Ishikawa (cell line): ENCODE data around the gene COPE.

Experiments
- CEBPB ChIP-seq: IDR thresholded peaks from 2 replicates; pipeline ENCODE4 v1.6.1; 2012
- CREB1 ChIP-seq: IDR thresholded peaks from 2 replicates; pipeline ENCODE4 v1.6.1; 2012; ENCODE audit warnings: low read depth
- EGR1 ChIP-seq: IDR thresholded peaks from 2 replicates; pipeline ENCODE4 v1.6.1; 2012
- EP300 ChIP-seq: IDR thresholded peaks from 2 replicates; pipeline ENCODE4 v1.6.1; 2012; ENCODE audit warnings: borderline replicate concordance
- FOXM1 ChIP-seq: IDR thresholded peaks from 2 replicates; pipeline ENCODE4 v1.6.1; 2012; ENCODE audit warnings: low read depth, borderline replicate concordance
- MAX ChIP-seq: IDR thresholded peaks from 2 replicates; pipeline ENCODE4 v1.6.1; 2012
- NFIC ChIP-seq: IDR thresholded peaks from 2 replicates; pipeline ENCODE4 v1.6.1; 2012
- RAD21 ChIP-seq: IDR thresholded peaks from 2 replicates; pipeline ENCODE4 v1.6.1; 2012; ENCODE audit warnings: low read depth
- REST ChIP-seq: IDR thresholded peaks from 2 replicates; pipeline ENCODE4 v1.6.1; 2012; ENCODE audit warnings: low read depth, mild to moderate bottlenecking
- TAF1 ChIP-seq: IDR thresholded peaks from 2 replicates; pipeline ENCODE4 v1.6.1; 2012; ENCODE audit warnings: low read depth, mild to moderate bottlenecking
- TEAD4 ChIP-seq: IDR thresholded peaks from 2 replicates; pipeline ENCODE4 v1.6.1; 2012
- USF1 ChIP-seq: IDR thresholded peaks from 2 replicates; pipeline ENCODE4 v1.6.1; 2012
- YY1 ChIP-seq: IDR thresholded peaks from 2 replicates; pipeline ENCODE4 v1.6.1; 2012; ENCODE audit warnings: low read depth
- ZBTB7A ChIP-seq: IDR thresholded peaks from 2 replicates; pipeline ENCODE4 v1.6.1; 2012; ENCODE audit warnings: low read depth

Gene COPE

GRCh38 chr19:18851673-18852325 lies 67.4 kb downstream of the COPE start:
- TF ChIP-seq EP300 (no peak), EGR1 (no peak), CREB1 (no peak), MAX (no peak), REST (no peak), NFIC (no peak), YY1 (no peak), CEBPB (no peak), RAD21 (no peak), FOXM1 (no peak), USF1 (no peak)

GRCh38 chr19:18850471-18851375 lies 68.5 kb downstream of the COPE start:
- TF ChIP-seq EP300 = no peak
- TF ChIP-seq USF1 = no peak
- no peak for TF ChIP-seq YY1
- no peak for TF ChIP-seq NFIC
- no peak for TF ChIP-seq MAX
- TF ChIP-seq TEAD4 = no peak
- TF ChIP-seq ZBTB7A = no peak
- no peak for TF ChIP-seq CREB1
- TF ChIP-seq FOXM1 = no peak
- TF ChIP-seq EGR1 = no peak
- no peak for TF ChIP-seq CEBPB
- no peak for TF ChIP-seq REST
- TF ChIP-seq TAF1 = no peak

GRCh38 chr19:18849838-18850400 lies 69.3 kb downstream of the COPE start:
- TF ChIP-seq NFIC (no peak), EGR1 (no peak), TEAD4 (no peak), CREB1 (no peak), MAX (no peak), EP300 (no peak), YY1 (no peak)
